Activated CD8-positive, alpha-beta memory T cell treated with anti-CD3 and anti-CD28 coated beads for 36 hours (primary cell): ENCODE data around the gene ANKRD11. TPM values are rescaled to one million over a fixed set of nuclear protein-coding genes. Genes with fewer than 3 reads are reported as not detected.
"Not testable (repeated sequence)": the region's sequence is repeated elsewhere in the genome, so short reads cannot be mapped to it uniquely, and the experiment has no call there.

Experiments
- CTCF ChIA-PET: fragments of 350-600 bp; sonication (Branson Sonifier 250); formaldehyde crosslinking; loops from one replicate; lab custom pipeline; 2021; ENCODE audit warnings: antibody characterized with exemption; lab: Charles Lee
- POLR2A ChIA-PET: fragments of 350-600 bp; sonication (Branson Sonifier 250); formaldehyde crosslinking; loops from one replicate; lab custom pipeline; 2021; ENCODE audit warnings: antibody characterized with exemption; lab: Charles Lee
- total RNA-seq, 2 experiments: library from RNA; stranded (reverse); gene quantifications; one replicate each; pipeline ENCODE4 v1.2.3, GENCODE V29; 2021

ANKRD11 gene
- total RNA-seq, 2 experiments from 2014 or later, result 152 to 159 TPM

DNA sequence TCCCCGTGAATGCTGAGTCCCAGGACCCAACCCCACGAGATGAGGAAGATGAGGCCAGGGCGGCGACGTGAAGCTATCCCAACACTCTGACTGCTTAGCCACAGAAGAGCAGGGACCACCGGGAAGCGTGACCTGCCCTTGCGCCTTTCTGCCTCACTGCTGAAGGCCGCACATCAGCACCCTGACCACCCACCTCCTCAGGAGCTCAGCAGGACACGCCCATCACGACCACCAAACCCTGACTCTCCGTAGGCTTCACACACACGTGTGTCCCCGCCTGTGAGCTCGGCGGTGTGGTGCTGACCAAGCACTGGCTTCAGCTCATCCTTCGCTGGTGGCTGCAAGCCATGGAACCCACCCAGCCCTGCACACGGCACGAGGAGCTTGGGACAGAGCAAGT lies 175.1 kb downstream of the ANKRD11 start:
- ChIA-PET POLR2A (interaction anchor here (0.5 to 1.4 kb wide), 8 partner anchors 9 to 734 kb away, joined by 3 to 6 read pairs (median 3); no protein-coding TSS in a partner anchor), CTCF (interaction anchor here (0.7 to 3.6 kb wide), 6 partner anchors 9 to 193 kb away, joined by 3 to 24 read pairs (median 3); partner anchors contain the start of gene SPG7)

DNA sequence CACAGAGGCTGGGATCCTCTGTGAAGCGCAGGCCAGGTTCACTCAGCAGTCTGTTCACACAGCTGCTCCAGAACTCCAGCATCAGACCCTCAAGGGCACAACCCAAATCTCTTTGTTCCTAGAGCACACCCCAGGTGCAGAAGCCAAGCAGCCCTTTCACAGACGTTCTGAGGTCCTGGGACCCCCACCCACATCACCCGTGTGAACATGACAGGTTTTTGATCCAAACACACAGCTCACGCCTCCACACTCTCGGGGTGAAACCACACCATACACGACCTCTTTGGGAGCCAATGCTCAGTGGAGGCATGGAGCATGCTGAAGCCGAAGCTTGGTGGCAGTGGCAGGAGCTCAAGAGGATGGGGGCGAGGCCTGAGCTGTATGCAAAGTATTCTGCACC lies 175.5 kb downstream of the ANKRD11 start:
- ChIA-PET CTCF (interaction anchor here (0.7 to 3.6 kb wide), 6 partner anchors 9 to 242 kb away, joined by 3 to 24 read pairs (median 3); partner anchors contain the start of gene SPG7), POLR2A (interaction anchor here (0.6 to 1.4 kb wide), 6 partner anchors 9 to 733 kb away, joined by 3 to 6 read pairs (median 4); no protein-coding TSS in a partner anchor)

DNA sequence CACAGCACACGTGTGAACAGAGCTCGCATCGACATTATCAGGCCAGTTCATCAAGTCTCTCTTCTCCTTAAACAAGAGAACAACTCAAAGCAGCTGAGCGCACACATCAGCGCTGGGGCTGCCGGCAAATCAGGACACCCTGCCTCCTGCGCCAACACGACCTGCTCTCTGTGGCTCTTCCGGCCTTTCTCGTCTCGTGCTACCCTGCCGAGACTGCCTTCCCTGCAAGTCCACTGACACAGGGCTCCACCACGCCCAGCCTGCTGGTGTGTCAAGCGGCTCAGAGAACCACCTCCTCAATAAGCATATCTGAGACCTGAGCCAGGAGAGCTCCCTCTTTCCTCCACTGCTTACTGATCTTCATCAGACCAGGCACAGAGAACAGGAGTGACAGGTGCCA lies 176.0 kb downstream of the ANKRD11 start:
- ChIA-PET CTCF (interaction anchor here (0.8 to 3.6 kb wide), 2 partner anchors 194 to 243 kb away, joined by 3 to 24 read pairs; partner anchors contain the start of gene SPG7), POLR2A (interaction anchor here (0.5 to 1.4 kb wide), 3 partner anchors 11 to 175 kb away, joined by 3 to 7 read pairs (median 3); no protein-coding TSS in a partner anchor)

DNA sequence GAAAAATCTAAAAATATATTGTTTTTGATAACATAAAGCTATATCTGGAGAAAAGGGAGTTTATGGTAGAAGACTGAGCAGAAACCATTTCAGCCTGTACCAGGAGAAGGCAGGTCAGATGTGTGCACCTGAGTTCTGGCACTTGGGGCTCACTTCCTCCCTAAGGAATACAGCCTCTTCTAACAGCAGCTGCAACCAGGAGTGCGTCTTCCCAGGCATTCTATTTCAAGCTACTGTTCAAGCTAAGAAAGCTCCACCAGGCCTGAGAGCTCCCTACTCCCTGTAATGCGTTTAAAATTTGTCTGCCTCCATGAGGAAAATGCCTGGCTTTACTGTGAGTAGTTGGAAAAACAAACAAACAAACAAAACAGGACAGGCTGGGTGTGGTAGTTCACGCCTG lies 176.8 kb downstream of the ANKRD11 start:
- ChIA-PET POLR2A (no interaction called here), CTCF (interaction anchor here (3.6 kb wide), 1 partner anchor 195 kb away, joined by 24 read pairs; the partner anchor contains the start of gene SPG7)

DNA sequence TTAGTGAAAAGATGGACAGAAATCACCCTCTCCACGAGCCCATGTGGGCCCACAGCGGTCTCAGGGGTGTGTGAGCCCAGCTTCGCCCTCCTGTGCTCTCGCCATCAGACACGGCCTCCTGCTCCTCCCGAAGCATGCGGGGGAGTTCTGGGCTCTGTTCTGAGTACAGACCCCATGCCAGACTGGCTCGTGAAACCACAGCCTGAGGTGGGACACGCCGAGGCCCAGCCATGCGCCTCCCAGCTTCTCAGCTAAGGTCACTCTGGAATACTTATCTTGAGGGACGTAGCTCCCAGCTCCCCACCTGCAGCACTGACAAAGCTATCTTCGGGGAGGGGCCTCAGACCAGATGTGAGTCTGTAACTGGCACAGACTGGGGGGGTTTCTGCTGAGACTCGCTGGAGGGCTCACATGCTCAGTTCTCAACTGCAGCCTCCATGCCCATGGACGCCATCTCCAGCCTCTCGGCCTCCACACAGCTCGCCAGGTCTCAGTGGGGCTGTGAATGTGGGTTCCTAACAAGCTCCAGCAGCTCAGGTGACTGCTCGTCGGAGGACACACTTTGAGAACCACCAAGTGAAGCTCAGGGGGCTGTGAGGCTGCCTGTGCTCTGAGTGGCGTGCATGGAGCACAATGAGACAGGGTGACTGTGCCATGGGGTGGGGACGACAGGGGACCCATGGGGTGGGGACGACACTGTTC lies 177.6 kb downstream of the ANKRD11 start:
- POLR2A ChIA-PET, result no interaction called here
- CTCF ChIA-PET, result interaction anchor here (0.5 to 1.0 kb wide), 2 partner anchors 195 to 197 kb away, joined by 3 to 4 read pairs; partner anchors contain the start of gene SPG7

DNA sequence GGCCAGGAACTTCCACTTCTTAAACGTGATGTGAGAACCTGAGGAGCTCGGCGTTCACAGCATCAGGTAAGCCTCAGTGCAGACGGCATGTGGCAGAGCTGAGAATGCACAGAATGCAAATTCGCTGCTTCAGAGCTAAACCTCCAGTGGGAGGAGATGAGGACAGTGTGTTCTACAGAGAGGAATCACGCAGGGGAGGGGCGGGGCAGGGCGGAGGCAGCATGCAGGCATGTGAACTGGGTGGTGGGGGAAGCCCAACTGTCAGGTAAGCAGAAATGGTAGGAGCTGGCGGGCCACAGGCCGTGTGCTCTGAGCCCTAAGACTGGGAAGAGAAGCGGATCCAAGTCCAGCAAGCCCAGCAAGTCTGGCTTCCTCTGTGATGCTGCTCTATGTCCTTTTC lies 178.2 kb downstream of the ANKRD11 start:
- ChIA-PET CTCF (interaction anchor here (1.0 kb wide), 1 partner anchor 195 kb away, joined by 4 read pairs; the partner anchor contains the start of gene SPG7), POLR2A (no interaction called here)

DNA sequence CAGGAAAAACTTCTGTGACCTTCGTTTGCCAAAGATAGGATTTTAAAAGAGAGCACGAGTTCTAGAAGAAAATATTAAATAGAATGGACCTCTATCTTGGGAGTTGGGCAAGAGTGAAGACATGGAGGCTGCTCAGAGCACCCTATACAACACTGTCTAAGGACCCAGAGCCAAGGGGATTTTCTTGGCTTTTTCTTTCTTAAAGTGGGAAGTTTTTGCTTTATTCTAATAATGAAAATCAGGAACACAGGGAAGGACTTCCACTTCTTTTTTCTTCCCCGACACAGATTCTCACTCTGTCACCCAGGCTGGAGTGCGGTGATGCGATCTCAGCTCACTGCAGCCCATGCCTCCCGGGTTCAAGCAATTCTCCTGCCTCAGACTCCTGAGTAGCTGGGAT lies 178.7 kb downstream of the ANKRD11 start:
- CTCF ChIA-PET, result interaction anchor here (1.0 kb wide), 1 partner anchor 196 kb away, joined by 4 read pairs; the partner anchor contains the start of gene SPG7
- POLR2A ChIA-PET, result no interaction called here

DNA sequence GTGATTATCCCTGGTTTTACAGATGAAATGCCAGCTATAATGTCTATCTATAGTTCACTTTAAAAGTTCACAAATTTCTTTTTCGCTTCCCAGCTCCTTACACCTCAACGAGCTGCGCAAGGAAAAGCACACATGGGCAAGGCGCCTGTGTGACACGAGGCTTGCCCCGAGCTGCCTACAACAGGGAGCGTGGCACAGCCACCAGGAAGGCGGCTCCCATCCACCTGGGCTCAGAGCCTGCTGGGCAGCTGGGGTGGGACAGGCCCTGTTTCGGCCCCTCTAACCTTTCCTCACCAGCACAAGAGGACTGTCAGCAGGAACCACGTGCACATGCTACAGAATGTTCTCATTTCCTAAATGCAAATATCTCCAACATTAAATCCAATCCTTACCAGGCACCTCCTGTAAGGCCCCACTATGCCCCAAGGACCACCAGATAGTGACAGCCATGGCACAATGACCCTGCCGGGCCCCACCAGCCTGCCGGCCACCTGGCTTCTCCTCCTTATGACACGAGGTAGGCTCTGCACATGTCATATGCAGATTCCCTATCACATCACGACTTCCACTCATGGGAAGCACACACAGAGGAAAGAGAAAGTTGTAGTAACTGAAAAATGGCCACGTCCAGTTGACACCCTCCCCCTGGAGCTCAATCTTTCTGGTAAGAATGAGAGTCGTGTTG lies 180.8 kb downstream of the ANKRD11 start:
- CTCF ChIA-PET, result interaction anchor here (0.9 kb wide), 1 partner anchor 199 kb away, joined by 3 read pairs; no protein-coding TSS in a partner anchor
- POLR2A ChIA-PET, result no interaction called here

DNA sequence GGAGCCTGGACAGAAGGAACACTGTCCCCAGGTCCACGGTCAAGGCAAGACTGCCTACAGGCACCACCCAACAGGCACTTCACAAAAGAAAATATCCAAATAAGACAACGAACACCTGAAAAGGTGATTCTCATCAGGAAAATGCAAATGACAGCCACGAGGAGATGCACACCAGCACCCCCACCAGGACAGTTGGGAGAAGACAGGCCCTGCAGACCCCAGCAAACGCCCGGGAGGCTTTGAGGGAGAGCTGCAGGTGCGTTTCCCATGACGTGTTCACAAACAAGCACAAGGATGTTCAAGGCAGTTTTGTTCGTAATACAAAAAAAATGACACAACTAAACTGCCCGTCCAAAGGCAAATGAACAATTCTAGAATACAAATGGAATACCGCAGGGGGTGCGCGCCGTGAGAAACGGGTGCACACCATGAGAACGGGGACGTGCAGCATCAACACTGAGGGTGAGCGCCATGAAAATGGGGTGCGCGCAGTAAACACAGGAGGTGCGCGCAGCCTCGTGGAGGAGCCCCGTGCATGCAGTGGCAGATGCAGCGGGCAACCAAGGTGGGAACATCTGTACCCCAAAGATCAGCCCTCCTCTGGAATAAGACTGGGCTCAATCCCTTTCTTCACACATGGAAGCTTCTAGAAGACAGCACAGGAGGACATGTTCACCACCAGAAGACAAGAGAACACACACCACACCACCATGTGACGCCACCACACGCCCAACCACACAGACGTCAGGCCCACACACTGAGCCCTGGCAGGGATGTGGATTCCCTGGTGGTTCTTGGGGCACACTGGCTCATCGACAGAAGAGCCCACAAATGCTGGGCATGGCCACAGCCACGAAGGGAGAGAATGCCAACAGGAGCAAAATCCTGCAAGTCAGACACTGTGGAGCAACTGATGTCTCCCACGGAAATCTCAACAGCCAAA lies 181.7 kb downstream of the ANKRD11 start:
- POLR2A ChIA-PET, result no interaction called here
- CTCF ChIA-PET, result interaction anchor here (0.9 kb wide), 1 partner anchor 200 kb away, joined by 3 read pairs; no protein-coding TSS in a partner anchor

DNA sequence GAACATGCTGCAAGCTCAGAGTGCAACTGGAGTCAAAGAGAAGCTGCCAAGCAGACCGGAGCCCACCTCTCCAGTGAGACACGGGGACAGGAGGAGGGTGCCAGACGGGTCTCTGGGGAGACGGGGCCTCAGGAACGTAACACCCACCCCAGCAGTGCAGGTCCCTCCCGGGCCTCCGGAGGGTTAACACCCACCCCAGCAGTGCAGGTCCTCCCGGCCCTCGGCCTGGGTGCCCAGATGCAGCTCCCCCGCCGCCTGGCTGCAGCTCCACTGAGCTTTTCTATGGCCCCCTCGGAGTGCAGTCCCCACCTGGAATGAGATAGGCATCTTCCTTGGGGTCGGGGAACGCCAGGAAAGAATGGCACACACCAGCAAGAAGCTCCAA lies 182.9 kb downstream of the ANKRD11 start:
- ChIA-PET POLR2A (no interaction called here), CTCF (no interaction called here)

DNA sequence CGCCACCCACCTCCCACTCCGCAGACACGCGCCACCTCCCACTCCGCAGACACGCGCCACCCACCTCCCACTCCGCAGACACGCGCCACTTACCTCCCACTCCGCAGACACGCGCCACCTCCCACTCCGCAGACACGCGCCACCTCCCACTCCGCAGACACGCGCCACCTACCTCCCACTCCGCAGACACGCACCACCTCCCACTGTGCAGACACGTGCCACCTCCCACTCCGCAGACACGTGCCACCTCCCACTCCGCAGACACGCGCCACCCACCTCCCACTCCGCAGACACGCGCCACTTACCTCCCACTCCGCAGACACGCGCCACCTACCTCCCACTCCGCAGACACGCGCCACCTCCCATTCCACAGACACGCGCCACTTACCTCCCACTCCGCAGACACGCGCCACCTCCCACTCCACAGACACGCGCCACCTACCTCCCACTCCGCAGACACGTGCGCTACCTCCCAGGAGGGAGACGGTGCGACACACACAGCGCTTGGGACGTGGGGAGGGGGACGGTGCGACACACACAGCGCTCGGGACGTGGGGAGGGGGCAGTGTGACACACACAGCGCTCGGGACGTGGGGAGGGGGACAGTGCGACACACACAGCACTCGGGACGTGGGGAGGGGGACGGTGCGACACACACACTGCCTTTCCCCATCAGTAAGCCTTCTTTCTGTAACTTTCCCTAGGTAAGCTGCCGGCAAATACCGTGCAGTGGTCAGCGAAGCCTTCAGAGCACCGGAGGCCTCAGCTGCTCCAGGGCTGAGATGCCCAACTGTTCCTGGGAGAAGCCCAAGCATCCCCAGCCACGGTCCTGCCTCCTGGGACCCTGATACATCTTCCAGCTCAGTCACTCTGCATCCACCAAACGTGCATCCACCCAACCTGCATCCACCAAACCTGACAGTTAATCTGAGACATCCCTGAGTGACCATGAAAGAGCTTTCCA lies 183.6 kb downstream of the ANKRD11 start:
- CTCF ChIA-PET, POLR2A ChIA-PET: not testable (repeated sequence)

DNA sequence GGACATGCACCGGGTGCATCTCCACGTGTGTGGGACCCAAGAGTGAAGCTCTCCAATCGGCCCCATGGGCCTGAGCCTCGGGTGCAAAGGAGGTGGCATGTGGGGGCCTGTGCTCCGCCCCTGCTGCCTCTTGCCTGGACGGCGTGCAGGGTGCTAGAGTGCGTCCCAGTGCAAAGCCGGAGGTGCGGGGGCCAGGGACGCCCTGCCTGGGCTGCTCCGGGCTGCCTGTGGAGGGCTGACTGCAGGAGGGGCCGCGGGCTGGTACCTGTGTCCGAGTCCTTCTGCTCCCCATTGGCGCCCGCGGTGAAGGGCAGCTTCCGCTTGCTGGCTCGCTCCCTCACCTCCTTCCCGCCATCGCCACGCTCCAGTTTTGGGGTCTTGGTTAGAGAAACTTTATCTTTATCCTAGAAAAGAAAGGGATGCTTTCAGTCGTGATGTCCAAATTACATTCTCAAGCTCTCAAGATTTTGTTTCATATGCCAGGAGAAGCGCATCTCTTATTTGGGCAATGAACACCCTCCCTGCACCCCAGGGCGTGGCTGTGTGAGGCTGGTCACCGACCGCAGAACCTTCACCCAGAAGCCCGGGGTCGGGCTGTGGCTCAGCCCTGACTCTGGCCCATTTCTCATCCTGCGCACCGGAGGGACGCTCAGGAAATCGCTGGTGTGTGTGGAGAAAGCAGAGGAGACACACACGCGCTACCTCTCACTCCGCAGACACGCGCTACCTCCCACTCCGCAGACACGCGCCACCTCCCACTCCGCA lies 185.2 kb downstream of the ANKRD11 start:
- CTCF ChIA-PET, result no interaction called here
- POLR2A ChIA-PET, result no interaction called here

DNA sequence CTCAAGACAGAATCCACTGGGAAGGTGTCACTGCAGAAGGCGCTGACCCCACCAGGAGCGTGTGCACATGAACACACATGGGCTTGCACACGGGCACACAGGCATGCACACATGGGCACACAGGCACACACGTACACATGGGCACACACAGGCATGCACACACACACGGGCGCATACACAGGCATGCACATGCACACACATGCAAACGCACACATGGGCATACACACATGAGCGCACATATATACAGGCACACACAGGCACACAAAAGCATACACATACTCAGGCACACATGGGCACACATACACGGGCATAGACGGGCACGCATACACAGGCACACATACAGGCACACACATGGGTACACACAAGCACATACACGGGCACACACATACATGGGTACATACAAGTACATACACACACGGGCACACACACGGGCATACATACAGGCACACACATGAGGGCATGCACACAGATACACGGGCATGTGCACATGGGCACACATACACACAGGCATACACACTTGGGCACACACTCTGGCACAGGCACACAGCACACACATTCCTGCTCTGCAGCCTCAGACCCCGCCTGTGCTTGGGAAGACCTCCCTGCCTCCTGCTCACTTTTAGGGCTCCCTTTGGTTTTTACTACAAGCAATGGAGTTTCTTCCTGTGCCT lies 186.0 kb downstream of the ANKRD11 start:
- CTCF ChIA-PET, result no interaction called here
- POLR2A ChIA-PET, result interaction anchor here (0.9 kb wide), 1 partner anchor 10 kb away, joined by 3 read pairs; no protein-coding TSS in a partner anchor

DNA sequence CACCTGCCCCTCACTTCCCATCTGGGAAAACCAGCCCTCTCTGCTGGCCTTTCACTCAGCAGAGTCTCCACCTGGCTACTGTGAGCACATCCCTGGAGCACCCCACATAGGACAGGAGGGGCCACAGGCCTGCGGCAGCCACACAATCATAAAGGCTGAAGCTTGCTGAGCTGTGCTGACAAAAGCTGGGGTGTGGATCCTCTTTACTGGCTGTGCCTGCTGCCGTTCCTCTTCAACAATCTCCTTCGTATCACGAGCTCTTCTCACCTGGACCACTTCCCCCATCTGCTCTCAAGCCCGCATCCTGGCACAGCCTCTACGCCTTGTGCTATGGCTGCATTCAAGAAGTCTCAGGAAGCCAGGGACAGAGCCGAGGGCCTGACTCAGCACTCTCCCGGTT lies 186.7 kb downstream of the ANKRD11 start:
- ChIA-PET POLR2A (interaction anchor here (0.9 kb wide), 1 partner anchor 11 kb away, joined by 3 read pairs; no protein-coding TSS in a partner anchor), CTCF (no interaction called here)

DNA sequence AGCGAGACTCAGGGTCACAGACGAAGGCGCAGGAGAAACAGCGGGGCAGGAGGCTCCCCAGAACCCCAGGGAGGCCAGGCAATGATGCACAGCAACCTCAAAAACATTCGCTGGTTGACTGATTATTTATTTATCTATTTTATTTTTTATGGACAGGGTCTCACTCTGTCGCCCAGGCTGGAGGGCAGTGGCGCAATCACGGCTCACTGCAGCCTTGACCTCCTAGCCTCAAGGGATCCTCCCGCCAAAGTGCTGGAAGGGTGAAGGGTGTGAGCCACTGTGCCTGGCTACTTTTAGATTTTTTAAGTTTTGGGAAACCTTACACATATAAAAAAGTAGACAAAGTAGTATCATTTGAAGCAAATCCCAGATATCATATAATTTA lies 189.4 kb downstream of the ANKRD11 start:
- ChIA-PET CTCF (no interaction called here), POLR2A (no interaction called here)

DNA sequence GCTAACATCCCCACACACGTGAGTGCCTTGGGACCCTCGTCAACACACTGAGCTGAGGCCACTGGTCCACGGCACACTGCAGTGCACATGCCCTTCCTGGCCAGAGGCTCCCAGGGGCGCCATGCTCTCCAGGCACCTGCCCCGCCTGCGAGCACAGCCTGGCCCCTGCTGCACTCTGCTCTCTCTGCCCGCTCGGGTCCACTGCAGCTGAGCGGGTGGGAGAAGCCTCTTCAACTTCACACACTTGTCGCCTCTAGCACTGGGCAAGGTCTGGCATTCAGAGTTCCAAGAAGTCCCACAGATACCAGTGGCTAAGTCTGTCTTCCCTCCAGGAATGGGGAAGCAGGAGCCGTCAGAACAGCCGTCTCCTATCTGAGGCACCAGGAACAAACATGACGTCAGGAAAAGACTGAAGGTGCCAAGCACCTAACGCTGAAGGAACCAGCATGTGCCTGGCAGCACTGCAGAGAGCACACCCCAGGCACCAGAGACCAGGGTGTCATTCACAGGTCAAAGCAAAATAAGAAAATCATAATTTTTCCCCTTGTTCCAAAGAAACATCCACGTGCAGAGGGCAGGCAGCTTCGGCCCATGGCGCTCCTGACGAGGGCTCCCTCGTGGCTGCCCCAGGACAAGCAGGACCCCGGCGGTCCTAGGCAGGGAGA lies 189.9 kb downstream of the ANKRD11 start:
- ChIA-PET POLR2A (no interaction called here), CTCF (no interaction called here)
